GM21367 (cell line): ENCODE measurements around the gene COL20A1.
"Not testable (repeated sequence)": the region's sequence is repeated elsewhere in the genome, so short reads cannot be mapped to it uniquely, and the experiment has no call there.

Source experiments
- ATAC-seq: cut with Tn5 transposase; IDR thresholded peaks from one replicate; pipeline ENCODE4 v1.9.1; 2021; ENCODE audit not compliant: unreplicated experiment

The COL20A1 gene

GRCh38 chr20:63292904-63293303 is at the start of gene COL20A1:
TSS of gene COL20A1 (plus strand) at chr20:63293186. CDS start at chr20:63295108, 1,922 bp downstream.
- no peak for ATAC-seq

GRCh38 chr20:63243604-63244247 is 49.3 kb upstream of the COL20A1 start:
- ATAC-seq, result no peak

- ATAC-seq, result no peak
Measured at GRCh38 chr20:63244468-63244867, 48.5 kb upstream of the COL20A1 start.

GRCh38 chr20:63246490-63247288 is 46.3 kb upstream of the COL20A1 start:
- ATAC-seq, result no peak

GRCh38 chr20:63247671-63248228 is 45.2 kb upstream of the COL20A1 start:
- ATAC-seq, result no peak

- no peak for ATAC-seq
Measured at GRCh38 chr20:63248835-63249591, 44.0 kb upstream of the COL20A1 start.

GRCh38 chr20:63249891-63250290 is 43.1 kb upstream of the COL20A1 start:
- no peak for ATAC-seq

GRCh38 chr20:63251350-63251749 is 41.6 kb upstream of the COL20A1 start:
- not testable (repeated sequence) for ATAC-seq

- ATAC-seq, result no peak
Measured at GRCh38 chr20:63252284-63252711, 40.7 kb upstream of the COL20A1 start.

GRCh38 chr20:63253065-63253437 is 39.9 kb upstream of the COL20A1 start:
- ATAC-seq, result no peak

GRCh38 chr20:63253438-63254231 is 39.4 kb upstream of the COL20A1 start:
- ATAC-seq, result no peak

- ATAC-seq, result no peak
Measured at GRCh38 chr20:63254232-63254605, 38.8 kb upstream of the COL20A1 start, which contains the start of gene NKAIN4. TSS of gene NKAIN4 (minus strand) at chr20:63254463. CDS start at chr20:63254450, 13 bp downstream.

GRCh38 chr20:63254606-63255384 is 38.2 kb upstream of the COL20A1 start:
- ATAC-seq, result no peak

- no peak for ATAC-seq
Measured at GRCh38 chr20:63255931-63256704, 36.9 kb upstream of the COL20A1 start.

- no peak for ATAC-seq
Measured at GRCh38 chr20:63256954-63257353, 36.0 kb upstream of the COL20A1 start.

- no peak for ATAC-seq
Measured at GRCh38 chr20:63257629-63258028, 35.4 kb upstream of the COL20A1 start.

- no peak for ATAC-seq
Measured at GRCh38 chr20:63258781-63259180, 34.2 kb upstream of the COL20A1 start.

- no peak for ATAC-seq
Measured at GRCh38 chr20:63259734-63260460, 33.1 kb upstream of the COL20A1 start.
